Mesenchymal stem cell (in vitro differentiated cells and primary cell): ENCODE data around the gene CFAP73.

ENCODE experiments used
- DNase-seq: peaks from one replicate; pipeline ENCODE4 v3.0.0-alpha.2; 2013
- H2AFZ ChIP-seq: one replicate; pipeline ENCODE4 v1.6.1; 2013; ENCODE audit warnings: low read depth, mild to moderate bottlenecking, control low read depth, inconsistent platforms, low read length, moderate library complexity
- H2AK5ac ChIP-seq: 2 replicates; pipeline ENCODE4 v1.6.1; 2013; ENCODE audit warnings: low read length, moderate library complexity, mild to moderate bottlenecking, inconsistent platforms; ENCODE audit not compliant: severe bottlenecking
- H2BK120ac ChIP-seq: one replicate; pipeline ENCODE4 v1.6.1; 2013; ENCODE audit warnings: low read depth, mild to moderate bottlenecking, inconsistent platforms, low read length, moderate library complexity
- H2BK12ac ChIP-seq, 2 experiments: one replicate each; pipeline ENCODE4 v1.6.1; 2013; ENCODE audit warnings: inconsistent platforms in 2 of 2, low read length in 2 of 2, mild to moderate bottlenecking in 2 of 2, moderate library complexity in 2 of 2, control low read depth in 1 of 2
- H2BK15ac ChIP-seq: one replicate; pipeline ENCODE4 v1.6.1; 2013; ENCODE audit warnings: mild to moderate bottlenecking, low read depth, inconsistent platforms; ENCODE audit not compliant: poor library complexity, severe bottlenecking
- H2BK5ac ChIP-seq: 2 replicates; pipeline ENCODE4 v1.6.1; 2013; ENCODE audit warnings: low read depth, mild to moderate bottlenecking, low read length, control low read depth, inconsistent platforms; ENCODE audit not compliant: poor library complexity, severe bottlenecking
- H3K14ac ChIP-seq, 2 experiments: one replicate each; pipeline ENCODE4 v1.6.1; 2013; ENCODE audit warnings: inconsistent platforms in 2 of 2, low read length in 2 of 2, control low read depth in 1 of 2, mild to moderate bottlenecking in 1 of 2, moderate library complexity in 1 of 2
- H3K18ac ChIP-seq, 2 experiments: one replicate each; pipeline ENCODE4 v1.6.1; 2013; ENCODE audit warnings: inconsistent platforms in 2 of 2, low read length in 2 of 2, control low read depth in 1 of 2, low read depth in 1 of 2, mild to moderate bottlenecking in 1 of 2
- H3K23ac ChIP-seq, 2 experiments: one replicate each; pipeline ENCODE4 v1.6.1; 2013; ENCODE audit warnings: inconsistent platforms in 2 of 2, low read length in 2 of 2, mild to moderate bottlenecking in 2 of 2, moderate library complexity in 2 of 2, control low read depth in 1 of 2
- H3K27ac ChIP-seq: 2 replicates; pipeline ENCODE4 v1.5.1; 2013; ENCODE audit warnings: mild to moderate bottlenecking, moderate library complexity, low read length, control low read depth, inconsistent platforms; ENCODE audit not compliant: poor library complexity, severe bottlenecking
- H3K27me3 ChIP-seq, 2 experiments: 2 replicates each; pipeline versions ENCODE4 v1.6.1 to v1.7.0; 2013; ENCODE audit warnings: low read length in 2 of 2, mild to moderate bottlenecking in 2 of 2, moderate library complexity in 2 of 2, control low read depth in 1 of 2, inconsistent platforms in 1 of 2; ENCODE audit not compliant: control insufficient read depth in 1 of 2, insufficient read depth in 1 of 2
- H3K36me3 ChIP-seq, 2 experiments: 2 replicates each; pipeline versions ENCODE4 v1.6.1 to v1.7.0; 2013; ENCODE audit warnings: low read length in 2 of 2, control low read depth in 1 of 2, inconsistent platforms in 1 of 2, low read depth in 1 of 2, mild to moderate bottlenecking in 1 of 2; ENCODE audit not compliant: insufficient read depth in 2 of 2, control insufficient read depth in 1 of 2
- H3K4ac ChIP-seq, 2 experiments: one replicate each; pipeline ENCODE4 v1.6.1; 2013; ENCODE audit warnings: inconsistent platforms in 2 of 2, low read length in 2 of 2, mild to moderate bottlenecking in 2 of 2, moderate library complexity in 2 of 2, control low read depth in 1 of 2, low read depth in 1 of 2
- H3K4me1 ChIP-seq: 2 replicates; pipeline ENCODE4 v1.6.1; 2013; ENCODE audit warnings: low read depth, low read length, control low read depth; ENCODE audit not compliant: control insufficient read depth, insufficient read depth
- H3K4me2 ChIP-seq: 2 replicates; pipeline ENCODE4 v1.6.1; 2013; ENCODE audit warnings: low read length, mild to moderate bottlenecking, inconsistent platforms; ENCODE audit not compliant: poor library complexity, severe bottlenecking
- H3K4me3 ChIP-seq, 2 experiments: 2 replicates each; pipeline versions ENCODE4 v1.5.1 to v1.7.0; 2013; ENCODE audit warnings: low read length in 2 of 2, mild to moderate bottlenecking in 2 of 2, control low read depth in 1 of 2, low read depth in 1 of 2; ENCODE audit not compliant: insufficient read depth in 1 of 2
- H3K79me1 ChIP-seq: replicated peaks from 2 replicates; pipeline ENCODE4 v1.6.1; 2013; ENCODE audit warnings: mild to moderate bottlenecking, control low read depth, low read length, inconsistent platforms; ENCODE audit not compliant: poor library complexity, severe bottlenecking
- H3K9ac ChIP-seq: 2 replicates; pipeline ENCODE4 v1.7.0; 2013; ENCODE audit warnings: mild to moderate bottlenecking, low read length, moderate library complexity
- H3K9me3 ChIP-seq: 2 replicates; pipeline ENCODE4 v1.7.0; 2013; ENCODE audit warnings: mild to moderate bottlenecking, low read length; ENCODE audit not compliant: control insufficient read depth
- H4K8ac ChIP-seq: one replicate; pipeline ENCODE4 v1.6.1; 2013; ENCODE audit warnings: inconsistent platforms, mild to moderate bottlenecking, low read length, moderate library complexity
- H4K91ac ChIP-seq: one replicate; pipeline ENCODE4 v1.6.1; 2013; ENCODE audit warnings: mild to moderate bottlenecking, low read length, inconsistent platforms
- WGBS: methylation state at CpG from one replicate; pipeline ENCODE4 v1.1.7; 2013; ENCODE audit warnings: mixed read lengths; 5-methylcytosine and 5-hydroxymethylcytosine counted together

The CFAP73 gene

DNA sequence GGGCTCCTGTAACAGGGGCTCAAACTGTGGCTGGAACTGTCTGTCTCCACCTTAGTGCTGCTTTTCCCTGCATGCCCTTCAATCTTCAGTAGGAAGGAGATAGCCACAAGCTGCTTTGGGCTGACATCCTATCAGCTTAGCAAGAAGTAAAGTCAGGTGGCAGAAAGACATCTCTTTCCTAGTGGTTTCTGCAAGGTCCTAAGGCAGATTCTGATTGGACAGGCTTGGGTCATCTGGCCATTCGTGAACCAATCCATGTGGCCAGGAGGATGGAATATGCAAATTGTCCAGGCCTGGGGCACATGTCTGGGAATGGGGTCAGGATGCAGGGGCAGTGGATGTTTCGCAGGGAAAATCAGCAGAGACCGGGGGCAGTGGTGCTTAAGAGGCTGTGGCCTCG, 41.2 kb downstream of the CFAP73 start:
- H3K79me1 ChIP-seq = peaks cover 31% of the 10 kb centered on the region
- no peaks in the 10 kb centered on the region for H3K27me3 ChIP-seq
- no peak overlapping the region for H2AFZ ChIP-seq
- no peak overlapping the region for H3K27ac ChIP-seq
- H3K4me3 ChIP-seq = no peak overlapping the region
- H2BK12ac ChIP-seq = peak overlapping the region in 1 of 2 experiments; percentile 12
- H2BK15ac ChIP-seq = no peak overlapping the region
- no peak overlapping the region for H4K91ac ChIP-seq
- peak overlapping the region in 1 of 2 experiments; percentile 69 for H3K14ac ChIP-seq
- DNase-seq = peak; percentile 65
- H3K18ac ChIP-seq = peak overlapping the region in 1 of 2 experiments; percentile 4
- H3K4ac ChIP-seq = no peak overlapping the region
- H3K9me3 ChIP-seq = no peaks in the 10 kb centered on the region
- H2BK120ac ChIP-seq = no peak overlapping the region
- peaks cover 36% of the 10 kb centered on the region for H3K4me1 ChIP-seq
- H3K9ac ChIP-seq = no peak overlapping the region
- 96% methylated on average over 4 of the region's 4 CpGs for WGBS
- H3K36me3 ChIP-seq = peaks cover 27 to 32% of the 10 kb centered on the region in 2 experiments
- H4K8ac ChIP-seq = no peak overlapping the region
- H2BK5ac ChIP-seq = no peak overlapping the region
- no peak overlapping the region for H3K4me2 ChIP-seq
- no peak overlapping the region for H2AK5ac ChIP-seq
- no peak overlapping the region for H3K23ac ChIP-seq

DNA sequence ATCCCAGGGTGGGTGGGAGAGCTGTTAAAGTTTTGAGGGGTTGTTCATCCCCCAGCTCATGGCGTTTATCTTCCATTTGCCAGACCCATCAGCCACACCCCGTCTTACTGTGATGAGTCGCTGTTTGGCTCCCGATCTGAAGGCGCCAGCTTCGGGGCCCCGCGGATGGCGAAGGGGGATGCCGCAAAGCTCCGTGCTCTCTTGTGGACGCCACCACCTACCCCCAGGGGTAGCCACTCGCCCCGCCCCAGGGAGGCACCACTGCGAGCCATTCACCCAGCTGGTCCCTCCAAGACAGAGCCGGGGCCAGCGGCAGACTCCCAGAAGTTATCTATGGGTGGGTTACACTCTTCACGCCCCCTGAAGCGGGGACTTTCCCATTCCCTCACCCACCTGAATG, 41.7 kb downstream of the CFAP73 start:
- Histone ChIP-seq H3K27ac (no peak overlapping the region), H4K8ac (no peak overlapping the region), H3K4me3 (no peak overlapping the region), H4K91ac (peak overlapping the region; percentile 18), H2BK12ac (no peak overlapping the region), H3K27me3 (no peaks in the 10 kb centered on the region), H2BK15ac (no peak overlapping the region), H3K14ac (peak overlapping the region in 1 of 2 experiments; percentile 69), H2AK5ac (no peak overlapping the region), H2BK5ac (no peak overlapping the region), H2BK120ac (no peak overlapping the region), H3K36me3 (peaks cover 27 to 32% of the 10 kb centered on the region in 2 experiments), H3K9ac (no peak overlapping the region), H3K9me3 (no peaks in the 10 kb centered on the region), H3K4me2 (no peak overlapping the region), H3K4ac (no peak overlapping the region), H2AFZ (no peak overlapping the region), H3K18ac (peak overlapping the region in 1 of 2 experiments; percentile 4), H3K23ac (no peak overlapping the region), H3K4me1 (peaks cover 36% of the 10 kb centered on the region), H3K79me1 (peaks cover 27% of the 10 kb centered on the region)
- DNase-seq = no peak
- WGBS = 94% methylated on average over 19 of the region's 19 CpGs

DNA sequence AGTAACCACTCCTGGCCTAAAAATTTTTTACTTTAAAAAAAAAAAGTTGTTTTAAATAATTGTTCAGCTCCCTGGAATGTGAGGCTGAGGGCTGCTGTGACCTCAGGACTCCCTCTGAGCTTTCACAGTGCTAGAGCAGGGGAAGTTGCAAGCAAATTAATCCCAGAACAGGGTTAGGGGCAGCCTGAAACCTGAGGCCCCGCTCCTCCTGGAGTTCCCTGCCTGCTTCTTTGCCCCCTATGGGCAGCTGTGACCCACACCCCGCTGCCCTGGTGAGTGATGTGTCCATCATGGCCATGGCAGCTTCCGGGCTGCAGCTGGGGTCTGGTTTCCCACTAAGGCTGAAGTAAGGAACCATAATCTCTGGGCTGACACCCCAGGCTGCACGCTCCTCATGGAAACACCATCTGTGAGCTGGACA, 45.5 kb downstream of the CFAP73 start:
- Histone ChIP-seq H3K23ac (peak overlapping the region in 1 of 2 experiments; percentile 89), H3K4me3 (no peak overlapping the region), H4K91ac (peak overlapping the region; percentile 36), H3K27me3 (no peaks in the 10 kb centered on the region), H2BK120ac (peak overlapping the region; percentile 83), H2BK5ac (peak overlapping the region; percentile 4), H3K9me3 (no peaks in the 10 kb centered on the region), H3K9ac (peak overlapping the region; percentile 76), H2BK15ac (no peak overlapping the region), H3K36me3 (peaks cover 26 to 27% of the 10 kb centered on the region in 2 experiments), H3K4ac (peak overlapping the region in 1 of 2 experiments; percentile 99), H3K18ac (peak overlapping the region; percentile 87 to 96), H3K4me1 (peaks cover 39% of the 10 kb centered on the region), H2AFZ (no peak overlapping the region), H4K8ac (peak overlapping the region; percentile 94), H3K4me2 (no peak overlapping the region), H3K79me1 (peaks cover 21% of the 10 kb centered on the region), H3K27ac (peak overlapping the region; percentile 96), H2BK12ac (peak overlapping the region; percentile 72 to 100), H2AK5ac (peak overlapping the region; percentile 4), H3K14ac (peak overlapping the region in 1 of 2 experiments; percentile 69)
- peak; percentile 66 for DNase-seq
- WGBS = 26% methylated on average over 4 of the region's 4 CpGs

DNA sequence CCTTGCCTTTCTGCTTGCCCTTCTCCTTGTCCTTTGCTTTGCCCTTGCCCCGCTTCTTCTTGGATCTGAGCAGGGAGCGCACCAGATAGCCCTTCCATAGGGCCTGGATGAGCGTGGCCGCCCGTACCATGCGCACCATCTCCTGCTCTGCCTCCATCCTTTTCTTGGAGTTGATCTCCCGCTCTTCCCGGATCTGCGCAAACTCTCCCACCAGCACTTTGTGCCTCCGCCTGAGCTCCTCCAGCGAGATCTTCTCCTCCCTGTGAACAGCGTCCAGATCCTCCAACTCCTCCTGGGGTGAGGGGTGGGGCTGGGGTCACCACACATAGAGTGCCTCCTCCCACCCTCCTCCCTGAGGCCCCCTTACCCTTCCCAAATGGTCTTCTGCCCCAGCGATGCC, 46.1 kb downstream of the CFAP73 start:
- Histone ChIP-seq H4K91ac (peak overlapping the region; percentile 84), H3K18ac (peak overlapping the region; percentile 75 to 84), H3K14ac (peak overlapping the region in 1 of 2 experiments; percentile 78), H2BK5ac (peak overlapping the region; percentile 4), H3K4me1 (peaks cover 44% of the 10 kb centered on the region), H3K4me2 (no peak overlapping the region), H3K23ac (no peak overlapping the region), H3K36me3 (peaks cover 23 to 29% of the 10 kb centered on the region in 2 experiments), H3K4me3 (no peak overlapping the region), H3K27me3 (no peaks in the 10 kb centered on the region), H3K79me1 (peaks cover 19% of the 10 kb centered on the region), H3K9me3 (no peaks in the 10 kb centered on the region), H3K4ac (peak overlapping the region; percentile 60 to 80), H2AFZ (no peak overlapping the region), H2BK12ac (peak overlapping the region; percentile 93 to 99), H3K27ac (peak overlapping the region; percentile 96), H2BK120ac (peak overlapping the region; percentile 75), H2AK5ac (peak overlapping the region; percentile 98), H4K8ac (peak overlapping the region; percentile 78), H2BK15ac (peak overlapping the region; percentile 82), H3K9ac (peak overlapping the region; percentile 76)
- no peak for DNase-seq
- WGBS = 98% methylated on average over 7 of the region's 13 CpGs
